LoVo (cell line): ENCODE data around the gene SETBP1.

Source experiments
- DNase-seq: peaks from one replicate; pipeline ENCODE4 v3.0.0-alpha.2; 2016; ENCODE audit warnings: low spot score

Gene SETBP1

GRCh38 chr18:44904768-44905167 is 224.1 kb downstream of the SETBP1 start:
- no peak for DNase-seq

GRCh38 chr18:44909191-44909719 is 228.6 kb downstream of the SETBP1 start:
- no peak for DNase-seq

GRCh38 chr18:44911260-44911659 is 230.6 kb downstream of the SETBP1 start:
- DNase-seq: no peak

- DNase-seq: no peak
Measured at GRCh38 chr18:44911773-44912172, 231.1 kb downstream of the SETBP1 start.

GRCh38 chr18:44912740-44913478 is 232.2 kb downstream of the SETBP1 start:
- no peak for DNase-seq

- no peak for DNase-seq
Measured at GRCh38 chr18:44914028-44914427, 233.3 kb downstream of the SETBP1 start.

GRCh38 chr18:44915213-44915612 is 234.5 kb downstream of the SETBP1 start:
- no peak for DNase-seq

- DNase-seq: no peak
Measured at GRCh38 chr18:44915661-44916060, 235.0 kb downstream of the SETBP1 start.

GRCh38 chr18:44916429-44917207 is 235.9 kb downstream of the SETBP1 start:
- DNase-seq: no peak

GRCh38 chr18:44917216-44918141 is 236.8 kb downstream of the SETBP1 start:
- DNase-seq: no peak

- no peak for DNase-seq
Measured at GRCh38 chr18:44918142-44918476, 237.4 kb downstream of the SETBP1 start.

GRCh38 chr18:44920441-44920840 is 239.8 kb downstream of the SETBP1 start:
- DNase-seq: no peak

GRCh38 chr18:44921974-44922373 is 241.3 kb downstream of the SETBP1 start:
- DNase-seq: no peak

- no peak for DNase-seq
Measured at GRCh38 chr18:44922968-44923367, 242.3 kb downstream of the SETBP1 start.

GRCh38 chr18:44924785-44925499 is 244.3 kb downstream of the SETBP1 start:
- no peak for DNase-seq

- no peak for DNase-seq
Measured at GRCh38 chr18:44927127-44927849, 246.6 kb downstream of the SETBP1 start.

- DNase-seq: no peak
Measured at GRCh38 chr18:44934901-44935300, 254.2 kb downstream of the SETBP1 start.

GRCh38 chr18:44935455-44935854 is 254.8 kb downstream of the SETBP1 start:
- DNase-seq: no peak

GRCh38 chr18:44936485-44936884 is 255.8 kb downstream of the SETBP1 start:
- DNase-seq: no peak

GRCh38 chr18:44937960-44938719 is 257.5 kb downstream of the SETBP1 start:
- no peak for DNase-seq
